ENCODE measurements around the gene HMX2. TPM values are rescaled to one million over a fixed set of nuclear protein-coding genes. Genes with fewer than 3 reads are reported as not detected.

The HMX2 gene
- total and polyA plus RNA-seq, 2 of the 13 experiments (the other 11 are each of a cell fraction or from before 2014, with no cell fraction given), result not detected

- CTCF ChIA-PET (ENCODE audit: low intra/inter-chr PET ratio, low total read pairs), result no interaction called here
- peaks cover 3 to 35% of the 10 kb centered on the region in 2 experiments; a peak in 4 of 5 replicates for H3K27me3 ChIP-seq (ENCODE audit: control insufficient read depth in 1 of 2, insufficient read depth in 2 of 2, low read length in 2 of 2)
- no TSS peak for BruUV-seq (replicated peaks)
- peaks cover 52% of the 10 kb centered on the region for H3K4me1 ChIP-seq (ENCODE audit: insufficient read depth, low read length)
- peak overlapping the region; percentile 88 for H3K27ac ChIP-seq (ENCODE audit: extremely low read length, insufficient read depth, low read length)
- peak; percentile 72 for ATAC-seq
- intact Hi-C loops (cut with micrococcal nuclease; ENCODE audit: unreplicated experiment), result loop anchor here (10.0 kb wide), 1 partner anchor 50 kb away; no protein-coding TSS in a partner anchor
- peak overlapping the region; percentile 70 for H3K4me2 ChIP-seq (ENCODE audit: low read depth, low read length)
- no peak overlapping the region for H2AFZ ChIP-seq (ENCODE audit: low read length)
- H3K36me3 ChIP-seq (replicated peaks in 1 of 2; ENCODE audit: control insufficient read depth in 1 of 2, insufficient read depth in 2 of 2, low read length in 2 of 2), result peaks cover 0 to 10% of the 10 kb centered on the region in 2 experiments; a peak in 3 of 5 replicates
- DNase-seq (ENCODE audit: low spot score), result peak; percentile 26
- POLR2A ChIA-PET, result interaction anchor here (0.8 to 1.2 kb wide), 4 partner anchors 20 to 143 kb away, joined by 3 to 5 read pairs (median 3); no protein-coding TSS in a partner anchor
- H4K20me1 ChIP-seq (ENCODE audit: insufficient read depth, low read length), result peaks cover 20% of the 10 kb centered on the region
- peaks cover 54% of the 10 kb centered on the region for H3K79me2 ChIP-seq (ENCODE audit: insufficient read depth, low read length)
- H3K4me3 ChIP-seq (replicated peaks in 1 of 3; ENCODE audit: insufficient read depth in 1 of 3, low read depth in 2 of 3, low read length in 3 of 3), result peak overlapping the region; percentile 65 to 99 (median 98)
- in situ Hi-C loops (cut with HindIII; ENCODE audit: extremely low pct_ligation_motif_present, low pct_unique_long_range_greater_than_20kb), result no loop called here
- H3K9ac ChIP-seq (ENCODE audit: insufficient read depth, low read depth, low read length), result peak overlapping the region; percentile 92
- no peak for FAIRE-seq
- no peaks in the 10 kb centered on the region for H3K9me3 ChIP-seq (ENCODE audit: low read length)
- WGBS (ENCODE audit: low lambda C conversion rate), result under 1% methylated on average over 22 of the region's 49 CpGs
- TF ChIP-seq HOMEZ (CRISPR knock-in tag; IDR thresholded peaks at IDR 0.05; ENCODE audit: low read depth) (no peak), ASH2L (IDR thresholded peaks at IDR 0.05; ENCODE audit: insufficient read length, low read depth, low read length) (peak; percentile 58), SMC3 (IDR thresholded peaks at IDR 0.05; ENCODE audit: low read length) (no peak), ZFP62 (CRISPR knock-in tag; IDR thresholded peaks at IDR 0.05) (no peak), ZSCAN21 (CRISPR knock-in tag; IDR thresholded peaks at IDR 0.05; ENCODE audit: borderline replicate concordance) (no peak), TEF (CRISPR knock-in tag; IDR thresholded peaks at IDR 0.05) (no peak), ZBTB4 (CRISPR knock-in tag; IDR thresholded peaks at IDR 0.05; ENCODE audit: borderline replicate concordance) (no peak), ZNF329 (CRISPR knock-in tag; IDR thresholded peaks at IDR 0.05; ENCODE audit: low read depth) (no peak), IRX3 (CRISPR knock-in tag; IDR thresholded peaks at IDR 0.05; ENCODE audit: borderline replicate concordance, low read depth) (0 out of 2 replicates have a peak, but pooled peaks have one; percentile 66), SIN3A (IDR thresholded peaks at IDR 0.05; ENCODE audit: borderline replicate concordance, low read depth, low read length) (peak; percentile 55; the same call in 1 of the 2 replicates), SAP130 (CRISPR knock-in tag; IDR thresholded peaks at IDR 0.05; ENCODE audit: low read depth) (peak; percentile 43), ZNF138 (CRISPR knock-in tag; IDR thresholded peaks at IDR 0.05; ENCODE audit: low read depth) (no peak), ATF5 (CRISPR knock-in tag; IDR thresholded peaks at IDR 0.05; ENCODE audit: low read depth) (no peak), THAP11 (CRISPR knock-in tag; IDR thresholded peaks at IDR 0.05) (no peak)
These were observed 7.0 kb downstream of the HMX2 start for GRCh38 chr10:123154711-123155505.

Measured in HepG2 (cell line).